Activated CD4-positive, alpha-beta T cell treated with anti-CD3 and anti-CD28 coated beads, Interleukin-2, amount 50 U/mL, for 16 hours (primary cell): ENCODE measurements around the gene IFNGR2.
"Not testable (repeated sequence)": the region's sequence is repeated elsewhere in the genome, so short reads cannot be mapped to it uniquely, and the experiment has no call there.

ENCODE experiments used
- DNase-seq: peaks from one replicate; pipeline ENCODE4 v3.0.0-alpha.2; 2020

Gene IFNGR2

DNA sequence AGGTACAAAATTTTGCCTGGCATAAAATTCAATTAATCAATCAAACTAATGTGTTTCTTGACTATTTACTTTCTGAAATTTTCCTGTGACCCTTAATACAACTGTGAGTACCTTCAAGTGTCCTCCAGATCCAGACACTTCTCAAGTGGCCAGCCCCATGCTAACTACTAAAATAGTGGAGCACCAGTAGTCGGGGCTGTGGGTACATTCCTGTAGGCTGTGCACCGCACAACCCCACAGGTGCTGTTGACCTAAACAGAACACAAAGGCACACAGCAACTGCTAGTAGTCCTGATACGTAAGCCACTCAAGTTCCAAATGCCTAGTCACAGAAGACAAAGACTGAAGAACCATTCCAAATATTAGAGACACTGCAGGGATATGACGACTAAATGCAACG, 40.0 kb downstream of the IFNGR2 start:
- no peak for DNase-seq

DNA sequence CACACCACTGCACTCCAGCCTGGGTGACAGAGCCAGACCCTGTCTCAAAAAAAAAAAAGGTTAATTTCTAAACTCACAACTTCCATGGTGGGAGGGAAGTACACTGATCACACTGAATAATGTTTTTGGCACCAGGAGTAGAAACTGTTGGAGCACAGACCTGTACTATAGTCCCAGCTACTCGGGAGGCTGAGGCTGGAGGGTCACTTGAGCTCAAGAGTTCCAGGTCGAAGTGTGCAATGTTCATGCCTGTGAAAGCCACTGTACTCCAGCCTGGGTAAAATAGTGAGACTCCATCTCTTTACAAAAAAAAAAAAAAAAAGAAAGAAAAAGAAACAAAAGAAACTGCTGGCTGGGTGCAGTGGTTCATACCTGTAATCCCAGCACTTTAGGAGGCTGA, 41.3 kb downstream of the IFNGR2 start:
- no peak for DNase-seq

DNA sequence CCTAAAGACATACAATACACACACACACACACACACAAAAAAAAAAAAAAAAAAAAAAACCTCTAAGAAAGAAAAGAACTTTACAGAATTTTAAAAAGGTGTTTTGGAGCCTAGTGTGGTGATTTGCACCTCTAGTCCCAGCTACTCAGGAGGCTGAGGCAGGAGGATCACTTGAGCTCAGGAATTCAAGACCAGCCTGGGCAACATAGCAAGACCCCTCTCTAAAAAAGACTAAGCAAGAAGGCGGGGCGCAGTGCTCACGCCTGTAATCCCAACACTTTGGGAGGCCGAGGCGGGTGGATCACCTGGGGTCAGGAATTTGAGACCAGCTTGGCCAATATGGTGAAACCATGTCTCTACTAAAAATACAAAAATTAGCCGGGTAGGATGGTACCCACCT, 43.4 kb downstream of the IFNGR2 start:
- not testable (repeated sequence) for DNase-seq

DNA sequence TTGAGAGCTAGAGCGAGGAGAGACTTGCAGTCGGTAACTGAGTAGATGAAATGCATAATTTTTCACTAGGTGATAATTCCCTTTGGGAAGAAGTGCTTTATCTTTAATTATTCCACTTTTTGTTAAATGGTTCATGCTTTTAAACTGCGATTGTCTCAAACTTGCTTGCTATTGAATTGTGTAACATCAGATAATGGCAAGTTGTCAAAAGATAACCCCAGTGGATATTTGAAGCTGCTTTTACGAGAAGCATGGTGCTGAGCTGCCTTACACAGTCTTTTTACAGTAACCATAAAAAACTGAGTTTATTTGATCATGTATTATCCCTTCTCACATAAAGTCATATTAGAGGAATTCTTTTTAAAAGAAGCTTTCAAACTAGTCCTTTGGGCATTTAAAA, 46.4 kb downstream of the IFNGR2 start:
- DNase-seq: no peak

DNA sequence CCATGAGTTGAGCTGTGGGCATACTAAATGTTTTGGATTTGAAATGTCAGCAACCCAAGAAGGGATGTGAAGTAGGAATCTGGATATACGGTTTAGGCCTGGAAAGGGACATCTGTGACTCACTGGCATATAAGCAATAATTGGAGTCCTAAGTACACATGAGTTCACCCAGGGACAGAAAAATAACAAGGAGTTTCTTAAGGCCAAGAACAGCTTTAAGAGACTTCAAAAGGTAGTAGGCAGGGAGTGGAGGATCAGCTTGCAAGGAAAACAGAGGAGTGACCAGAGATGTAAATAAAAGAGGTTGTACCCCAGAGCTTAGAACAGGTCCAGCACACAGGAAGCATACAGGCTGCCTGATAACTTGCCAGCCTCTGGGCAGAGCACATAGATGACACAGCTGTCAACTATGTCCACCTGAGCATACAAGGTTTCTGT, 48.4 kb downstream of the IFNGR2 start:
- no peak for DNase-seq

DNA sequence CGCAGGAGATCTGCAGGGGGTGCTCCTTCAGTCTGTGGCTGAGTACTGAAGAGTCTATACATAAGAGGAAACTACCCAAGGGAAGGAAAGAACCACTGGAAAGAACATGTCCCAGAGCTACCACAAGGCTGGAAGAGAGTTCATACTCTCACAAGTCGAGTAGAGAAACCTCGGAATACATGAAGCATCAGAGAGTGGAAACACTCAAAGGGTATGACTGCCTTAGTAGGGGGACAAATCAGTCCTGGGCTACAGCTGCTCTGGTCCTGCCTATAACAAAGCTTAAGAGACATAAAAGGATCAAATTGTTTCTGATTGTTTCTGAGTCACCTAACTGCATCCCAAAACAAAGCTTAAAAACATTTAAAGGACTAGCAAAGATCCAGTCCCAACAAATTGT, 49.1 kb downstream of the IFNGR2 start:
- DNase-seq: no peak

DNA sequence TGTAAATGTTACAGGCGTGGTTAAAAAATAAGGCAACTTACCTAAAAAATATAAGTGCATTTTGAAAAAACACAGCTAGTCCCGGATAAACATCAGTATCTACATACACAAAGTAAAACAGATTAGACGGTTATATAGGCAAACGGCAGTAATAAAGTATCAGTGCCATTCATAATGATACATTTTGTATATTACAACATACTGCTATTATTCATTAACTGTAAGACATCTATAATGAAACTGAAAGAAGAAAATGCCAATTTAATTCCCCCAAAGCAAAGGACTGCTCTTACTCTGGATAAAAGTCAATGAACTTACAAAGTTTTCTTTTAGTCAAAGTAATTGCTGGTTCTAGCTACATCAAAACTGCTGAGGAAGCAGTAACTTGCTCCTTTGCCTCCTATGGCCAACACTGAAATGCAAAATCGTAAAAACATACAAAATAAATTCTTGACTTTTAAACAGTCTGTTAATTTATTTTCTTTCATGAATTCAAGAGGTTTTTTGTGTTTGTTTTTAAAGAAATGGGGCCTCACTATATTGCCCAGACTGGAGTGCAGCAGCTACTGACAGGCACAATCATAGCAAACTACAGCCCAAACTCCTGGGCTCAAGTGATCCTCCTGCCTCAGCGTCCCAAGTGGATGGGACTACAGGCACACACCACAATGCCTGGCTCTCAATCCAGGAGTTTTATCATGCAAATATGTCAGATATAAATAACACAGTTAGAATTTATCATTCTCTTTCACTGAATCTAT, 52.7 kb downstream of the IFNGR2 start:
- peak; percentile 3 for DNase-seq

DNA sequence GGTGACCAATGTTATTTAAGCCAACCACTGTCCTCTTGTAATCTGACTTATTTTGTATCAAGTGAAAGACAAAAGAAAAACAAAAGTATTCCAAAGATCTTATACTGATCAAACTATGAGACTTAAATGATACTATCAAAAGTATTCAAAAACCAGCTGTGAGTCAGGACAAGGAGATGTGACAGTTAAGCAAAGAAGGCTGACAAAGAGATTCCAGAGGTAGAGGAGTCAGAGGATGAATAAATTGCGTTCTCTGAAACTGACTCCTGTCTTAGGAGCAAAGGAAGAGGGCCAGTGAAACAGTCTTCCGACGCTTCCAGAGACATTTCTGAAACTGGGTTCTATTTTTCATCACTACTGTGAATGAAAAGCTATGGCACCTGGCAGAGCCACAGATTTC, 55.6 kb downstream of the IFNGR2 start:
- no peak for DNase-seq

DNA sequence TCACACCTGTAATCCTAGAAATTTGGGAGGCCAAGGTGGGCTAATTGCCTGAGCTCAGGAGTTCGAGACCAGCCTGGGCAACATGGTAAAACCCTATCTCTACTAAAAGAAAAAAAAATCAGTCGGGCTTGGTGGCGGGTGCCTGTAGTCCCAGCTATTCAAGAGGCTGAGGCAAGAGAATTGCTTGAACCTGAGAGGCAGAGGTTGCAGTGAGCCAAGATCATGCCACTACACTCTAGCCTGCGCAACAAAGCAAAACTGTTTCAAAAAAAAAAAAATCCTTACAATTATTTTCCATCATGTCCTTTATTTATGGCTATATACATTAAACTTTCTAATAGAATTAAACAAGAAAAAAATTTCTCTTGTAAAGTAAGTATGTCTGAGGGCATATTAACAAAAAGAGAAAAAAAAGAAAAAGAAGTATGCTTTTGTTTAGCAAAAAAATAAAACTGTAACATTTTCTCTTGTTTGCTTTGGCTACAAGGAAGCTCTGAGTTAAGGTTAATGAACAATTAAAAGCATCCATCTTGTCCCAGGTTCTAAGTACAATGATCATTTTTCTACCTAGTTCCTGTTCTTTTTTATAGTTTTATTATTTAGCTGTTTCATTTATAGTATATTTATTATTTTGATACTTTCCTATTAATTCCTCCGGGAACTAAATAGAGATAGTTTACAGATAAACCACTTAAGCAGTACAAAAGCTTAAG, 58.5 kb downstream of the IFNGR2 start:
- no peak for DNase-seq

DNA sequence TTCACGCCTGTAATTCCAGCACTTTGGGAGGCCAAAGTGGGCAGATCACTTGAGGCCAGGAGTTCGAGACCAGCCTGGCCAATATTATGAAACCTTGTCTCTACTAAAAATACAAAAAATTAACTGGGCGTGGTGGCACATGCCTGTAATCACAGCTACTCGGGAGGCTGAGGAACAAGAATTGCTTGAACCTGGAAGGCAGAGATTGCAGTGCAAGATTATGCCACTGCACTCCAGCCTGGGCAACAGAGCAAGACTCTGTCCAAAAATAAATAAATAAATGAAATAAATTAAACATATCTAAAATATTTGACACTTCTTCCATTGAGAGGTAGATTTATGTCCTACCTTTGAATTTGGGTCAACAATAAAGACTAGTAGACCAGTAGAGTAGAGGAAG, 66.0 kb downstream of the IFNGR2 start:
- DNase-seq: not testable (repeated sequence)

DNA sequence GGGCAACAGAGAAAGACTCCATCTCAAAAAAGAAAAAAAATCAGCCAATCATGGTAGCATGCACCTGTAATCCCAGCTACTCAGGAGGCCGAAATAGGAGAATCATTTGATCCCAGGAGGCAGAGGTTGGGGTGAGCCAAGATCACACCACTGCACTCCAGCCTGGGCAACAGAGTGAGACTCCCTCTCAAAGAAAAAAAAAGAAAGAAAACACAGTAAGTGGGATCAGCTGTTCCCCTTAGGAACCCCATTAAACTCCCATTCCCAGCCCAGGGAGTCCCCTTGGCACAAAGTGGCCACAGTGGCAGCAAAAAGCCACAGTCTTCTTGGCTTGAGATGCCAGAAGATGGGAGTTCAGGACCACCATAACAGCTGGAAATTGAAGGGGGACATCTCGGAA, 67.5 kb downstream of the IFNGR2 start:
- DNase-seq: no peak

DNA sequence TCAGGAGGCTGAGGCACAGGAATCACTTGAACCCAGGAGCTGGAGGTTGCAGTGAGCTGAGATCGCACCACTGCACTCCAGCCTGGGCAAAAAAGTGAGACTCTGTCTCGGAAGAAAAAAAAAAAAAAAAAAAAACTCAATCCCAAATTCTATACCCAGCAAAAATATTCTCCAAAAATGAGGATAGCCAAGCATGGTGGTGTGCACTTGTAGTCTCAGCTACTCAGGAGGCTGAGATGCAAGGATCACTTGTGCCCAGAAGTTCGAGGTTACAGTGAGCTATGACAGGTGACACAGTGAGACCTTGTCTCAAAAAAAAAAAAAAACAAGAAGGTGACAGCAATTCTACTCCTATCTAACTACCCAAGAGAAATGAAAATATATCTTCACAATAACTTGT, 70.1 kb downstream of the IFNGR2 start:
- DNase-seq: no peak

DNA sequence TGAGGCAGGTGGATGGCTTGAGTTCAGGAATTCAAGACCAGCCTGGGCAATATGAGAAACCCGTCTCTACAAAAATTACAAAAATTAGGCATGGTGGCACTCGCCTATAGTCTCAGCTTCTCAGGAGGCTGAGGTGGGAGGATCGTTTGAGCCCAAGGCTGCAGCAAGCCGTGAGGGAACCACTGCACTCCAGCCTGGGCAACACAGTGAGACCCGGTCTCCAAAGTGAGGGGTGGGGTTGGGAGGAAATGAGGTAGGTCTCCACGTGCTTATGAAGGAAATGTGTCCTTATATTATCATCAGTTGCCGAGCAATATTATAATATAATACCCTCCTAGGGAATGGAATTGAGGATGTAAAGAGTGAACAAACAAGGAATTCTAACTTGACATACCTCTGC, 73.9 kb downstream of the IFNGR2 start:
- DNase-seq: no peak

DNA sequence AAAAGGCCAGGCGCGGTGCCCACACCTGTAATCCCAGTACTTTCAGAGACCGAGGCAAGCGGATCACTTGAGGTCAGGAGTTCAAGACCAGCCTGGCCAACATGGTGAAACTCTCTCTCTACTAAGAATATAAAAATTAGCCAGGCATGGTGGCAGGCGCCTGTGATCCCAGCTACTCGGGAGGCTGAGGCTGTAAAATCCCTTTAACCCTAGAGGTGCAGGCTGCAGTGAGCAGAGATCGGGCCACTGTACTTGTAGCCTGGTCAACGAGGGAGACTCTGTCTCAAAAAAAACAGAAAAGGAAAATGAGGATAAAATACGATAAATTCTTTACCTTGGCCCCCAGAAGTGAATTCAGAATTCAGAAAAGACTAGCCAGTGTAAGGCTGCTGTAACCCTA, 75.0 kb downstream of the IFNGR2 start:
- DNase-seq: no peak

DNA sequence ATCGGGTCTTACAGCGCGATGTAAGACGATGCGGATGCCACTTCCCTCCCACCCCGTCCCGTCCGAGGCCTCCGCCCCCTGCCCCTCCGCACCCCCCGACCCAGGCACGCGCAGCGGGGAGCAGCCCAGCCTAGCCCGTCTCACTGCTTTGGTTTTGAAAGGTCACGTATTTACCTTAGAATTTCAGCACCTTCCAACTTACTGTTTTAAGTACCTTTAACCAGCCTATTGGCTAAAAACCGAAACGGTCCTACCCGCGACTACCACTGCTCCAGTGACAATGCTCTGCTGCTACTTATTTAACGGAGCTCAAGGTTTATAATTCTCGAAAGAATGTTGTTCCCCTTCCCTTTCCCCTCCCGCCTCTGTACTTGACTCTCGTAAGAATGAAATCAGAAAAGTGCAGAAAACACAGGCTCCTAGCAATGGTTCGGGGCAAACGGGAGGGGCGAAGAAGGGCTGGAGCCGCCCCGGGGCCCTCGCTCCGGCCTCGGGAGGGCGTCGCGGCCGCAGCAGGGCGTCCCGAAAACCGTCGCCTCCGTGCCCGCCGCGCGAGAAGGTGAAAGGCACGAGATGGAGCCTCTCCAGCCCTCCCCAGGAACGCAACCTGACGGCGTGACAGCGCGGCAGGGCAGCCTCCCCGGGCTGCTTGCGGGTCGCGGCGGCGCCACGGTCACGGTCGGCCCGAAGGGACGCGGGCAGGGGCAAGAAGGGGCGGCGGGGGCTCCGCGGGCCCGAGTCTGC, 75.9 kb downstream of the IFNGR2 start:
- peak; percentile 37 for DNase-seq

DNA sequence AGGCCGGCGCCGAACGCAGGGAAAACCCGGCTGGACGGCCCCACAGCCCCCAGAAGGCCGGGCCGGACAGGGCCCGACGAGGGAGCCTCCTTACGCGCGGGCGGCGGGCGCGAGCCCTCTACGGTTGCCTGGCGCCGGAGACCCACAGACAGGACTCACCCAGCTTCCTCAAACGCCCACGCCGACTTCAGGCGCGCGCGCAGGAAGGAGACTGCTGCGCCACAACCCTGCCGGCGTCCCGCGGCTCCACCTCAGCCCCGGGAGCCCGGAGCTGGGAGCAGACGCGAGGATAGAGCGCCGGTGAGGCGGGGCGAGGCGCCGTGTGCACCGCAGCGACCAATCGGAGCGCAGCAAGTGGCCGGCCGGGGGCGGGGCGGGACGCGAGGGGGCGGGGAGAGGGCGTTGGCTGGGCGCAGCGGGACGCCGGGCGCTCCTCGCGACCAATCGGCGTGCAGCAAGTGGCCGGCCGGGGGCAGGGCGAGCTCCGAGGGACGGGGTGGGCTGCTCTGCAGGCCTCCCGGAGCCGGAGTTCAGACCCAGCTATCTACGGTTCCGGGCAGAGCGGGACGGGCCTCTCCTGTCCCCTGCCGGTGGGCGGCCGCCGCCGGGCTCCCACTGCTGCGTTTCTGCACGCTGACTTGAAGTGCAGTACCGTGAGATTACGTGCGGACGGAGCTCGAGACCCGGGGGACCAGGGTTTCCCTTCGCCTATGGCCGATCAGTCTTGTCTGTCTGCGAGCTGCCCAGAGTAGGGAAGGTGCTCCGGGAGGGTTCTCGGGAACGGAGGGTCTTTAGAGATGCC, 76.7 kb downstream of the IFNGR2 start, which contains the start of gene TMEM50B:
Gene TMEM50B, minus strand, starts transcription at position 296 of the 802 bp plus-strand sequence. CDS start 11,089 bp downstream, outside the sequence.
- peak; percentile 97 for DNase-seq

DNA sequence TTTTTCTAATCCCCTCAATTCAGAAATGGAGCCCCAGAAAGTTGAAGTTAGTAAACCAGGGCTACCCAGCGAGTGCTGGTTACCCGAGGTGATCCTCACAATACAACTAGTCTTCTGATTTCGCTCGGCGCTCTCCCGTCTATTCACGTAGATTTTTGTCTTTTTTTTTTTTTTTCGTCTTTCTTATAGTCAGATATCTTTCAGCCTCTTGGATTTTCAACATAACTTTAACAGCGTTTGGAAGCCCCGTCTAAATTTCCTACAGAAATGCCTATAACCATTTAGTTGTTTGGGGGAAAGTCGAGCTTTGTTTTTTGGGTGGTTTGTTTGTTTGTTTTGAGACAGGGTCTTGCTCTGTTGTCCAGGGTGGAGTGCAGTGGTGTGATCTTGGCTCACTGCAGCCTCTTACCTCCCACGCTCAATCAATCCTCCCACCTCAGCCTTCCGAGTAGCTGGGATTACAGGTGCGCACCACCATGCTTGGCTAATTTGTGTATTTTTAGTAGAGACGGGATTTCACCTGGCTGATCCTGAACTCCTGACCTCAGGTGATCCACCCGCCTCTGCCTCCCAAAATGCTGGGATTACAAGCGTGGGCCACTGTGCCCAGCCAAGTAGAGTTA, 77.4 kb downstream of the IFNGR2 start:
- no peak for DNase-seq

DNA sequence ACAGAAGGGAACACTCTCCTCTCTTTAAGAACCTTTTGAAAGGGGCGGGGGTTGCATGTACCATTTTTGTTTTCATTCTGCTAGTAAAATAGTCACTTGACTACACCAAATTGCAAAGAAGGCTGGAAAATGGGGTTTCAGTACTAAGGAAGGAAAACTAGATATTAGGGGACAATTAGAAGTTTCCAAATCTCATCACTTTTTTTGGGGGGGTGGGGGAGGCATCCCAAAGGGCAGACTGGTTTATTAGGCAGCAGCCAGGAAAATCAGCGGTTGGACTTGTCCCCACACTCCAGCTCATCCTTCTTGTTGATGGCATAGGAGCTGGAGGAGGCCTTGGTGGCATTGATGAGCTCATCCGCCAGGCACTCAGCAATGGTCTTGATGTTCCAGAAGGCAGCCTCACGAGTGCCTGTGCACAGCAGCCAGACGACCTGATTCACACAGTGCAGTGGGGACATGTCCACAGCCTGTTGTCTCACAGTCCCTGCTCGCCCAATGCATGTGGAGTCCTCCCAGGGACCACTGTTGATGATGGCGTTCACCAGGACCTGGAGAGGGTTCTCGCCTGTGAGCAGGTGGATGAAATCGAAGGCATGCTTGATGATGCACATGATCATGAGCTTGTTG, 78.2 kb downstream of the IFNGR2 start:
- no peak for DNase-seq
